ENCODE results near the gene SPATA31C1. TPM values are rescaled to one million over a fixed set of nuclear protein-coding genes. Genes with fewer than 3 reads are reported as not detected.

Gene SPATA31C1
- polyA plus RNA-seq, 3 donors = not detected

DNA sequence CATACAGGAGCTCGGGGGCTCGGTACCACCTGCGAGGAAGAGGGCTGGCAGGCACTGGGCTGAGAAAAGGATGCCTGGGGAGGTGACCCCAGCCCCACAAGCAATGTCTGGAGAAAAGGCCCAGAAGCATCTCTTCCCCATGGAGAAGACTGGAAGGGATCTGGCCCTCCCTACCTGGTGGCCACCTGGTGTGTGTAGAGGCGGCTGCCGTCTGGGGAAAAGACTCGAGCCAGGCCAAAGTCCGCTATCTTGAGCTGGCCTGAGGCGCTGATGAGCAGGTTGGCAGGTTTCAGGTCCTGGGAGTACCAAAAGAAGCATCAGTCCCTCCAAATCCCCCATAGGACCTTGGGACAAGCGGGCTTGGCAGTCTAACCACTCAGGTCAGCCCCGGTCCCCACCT, 52.8 kb downstream of the SPATA31C1 start:
- 92 to 97% (median 96%) methylated on average over 10 of the region's 10 CpGs for WGBS, 3 donors
- no peak overlapping the region for H3K27ac ChIP-seq (ENCODE audit: low read depth, low read length)

- 77 to 91% (median 87%) methylated on average over 5 of the region's 5 CpGs for WGBS, 3 donors
- no peak overlapping the region for H3K27ac ChIP-seq (ENCODE audit: low read depth, low read length)
Measured at GRCh38 chr9:87973122-87973521, 55.4 kb downstream of the SPATA31C1 start.

Other genes with a start within 250 kb of the SPATA31C1 start
- gene CTSL, start 191.8 kb upstream of the SPATA31C1 start, polyA plus RNA-seq = 100 to 1,000 TPM in 2 of 3 donors, 10 to 100 TPM in 1; 72.8 to 608 (median 181) TPM
- not detected for gene SPATA31E1, start 35.1 kb upstream of the SPATA31C1 start, polyA plus RNA-seq
- gene CDK20, start 56.6 kb downstream of the SPATA31C1 start, polyA plus RNA-seq = 1 to 10 TPM; 2.9 to 4.2 (median 3.5) TPM
- not detected for gene SPATA31C2, start 220.5 kb downstream of the SPATA31C1 start, polyA plus RNA-seq